Endothelial cell of umbilical vein (primary cell): ENCODE results near the gene ALK.

Experiments
- CTCF ChIP-seq, 2 donors: IDR thresholded peaks; 1 replicate in 1 of 2; 2 replicates in 1 of 2; pipeline ENCODE4 v1.5.1; 2011; ENCODE audit warnings: low read length in 2 of 2, mild to moderate bottlenecking in 2 of 2, moderate library complexity in 2 of 2, control low read depth in 1 of 2, inconsistent platforms in 1 of 2, low read depth in 1 of 2; ENCODE audit not compliant: insufficient read depth in 1 of 2; ENCODE audit errors: extremely low read depth in 1 of 2
- EZH2 ChIP-seq: IDR thresholded peaks from 2 replicates; pipeline ENCODE4 v1.6.1; 2012; ENCODE audit warnings: borderline replicate concordance, low read depth, mild to moderate bottlenecking, moderate library complexity, low read length, inconsistent platforms; ENCODE audit not compliant: severe bottlenecking
- MAX ChIP-seq: IDR thresholded peaks from 2 replicates; pipeline ENCODE4 v1.6.1; 2011; ENCODE audit not compliant: insufficient read depth, insufficient read length
- MYC ChIP-seq: IDR thresholded peaks from one replicate; pipeline ENCODE4 v1.6.1; 2011; ENCODE audit warnings: mild to moderate bottlenecking, low read depth, low read length
- POLR2A ChIP-seq: IDR thresholded peaks from 2 replicates; pipeline ENCODE4 v1.6.1; 2012; ENCODE audit warnings: low read depth, mild to moderate bottlenecking, control low read depth, low read length
- POLR2AphosphoS5 ChIP-seq: IDR thresholded peaks from 2 replicates; pipeline ENCODE4 v1.6.1; 2012; ENCODE audit warnings: low read depth, mild to moderate bottlenecking, control low read depth, low read length, moderate library complexity; ENCODE audit not compliant: insufficient read depth

GRCh38 chr2:29166242-29167039, 754.9 kb downstream of the ALK start:
- TF ChIP-seq CTCF (IDR thresholded peaks at IDR 0.05; ENCODE audit: extremely low read depth in 1 of 2, insufficient read depth in 1 of 2, low read depth in 1 of 2, low read length in 2 of 2) (no peak), EZH2 (no peak), POLR2A (no peak), POLR2AphosphoS5 (no peak), MYC (no peak), MAX (no peak)
